Measurements from ENCODE around the gene ADCY5. TPM values are rescaled to one million over a fixed set of nuclear protein-coding genes. Genes with fewer than 3 reads are reported as not detected.

Gene ADCY5
- total RNA-seq, 1 donor from 2014 or later = not detected

DNA sequence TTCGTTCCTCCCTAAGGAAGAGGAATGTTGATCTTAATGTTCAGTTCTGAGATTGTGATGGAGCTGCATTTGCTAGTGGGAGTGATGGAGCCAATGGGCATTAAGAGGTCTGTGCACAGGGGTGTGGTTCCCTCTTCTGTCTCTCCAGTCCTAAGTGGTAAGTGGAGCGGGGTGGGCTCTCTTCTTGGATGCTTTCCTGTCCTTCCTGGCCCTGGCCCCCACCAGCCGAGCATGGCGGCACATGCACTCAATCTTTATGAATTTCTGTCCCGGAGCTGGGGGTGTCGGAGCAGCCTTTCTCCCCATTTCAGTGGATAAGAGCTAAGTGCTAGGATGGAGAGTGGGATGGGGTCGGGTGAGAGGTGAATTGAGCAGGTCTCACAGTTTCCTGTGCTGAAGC lies 37.6 kb upstream of the ADCY5 start:
- Histone ChIP-seq H3K4me3 (ENCODE audit: low read depth, low read length) (no peak overlapping the region), H3K36me3 (ENCODE audit: control insufficient read depth, insufficient read depth, low read length) (no peaks in the 10 kb centered on the region), H3K27me3 (ENCODE audit: control insufficient read depth, insufficient read depth, low read length) (no peaks in the 10 kb centered on the region)
- DNase-seq (ENCODE audit: low read depth) (no peak), FAIRE-seq (no peak)
- TF ChIP-seq CTCF (IDR thresholded peaks at IDR 0.05; ENCODE audit: insufficient read depth, low read length, severe bottlenecking) = no peak

GRCh38 chr3:123485551-123485950 lies 36.7 kb upstream of the ADCY5 start:
- H3K4me3 ChIP-seq (ENCODE audit: low read depth, low read length) = no peak overlapping the region
- no peaks in the 10 kb centered on the region for H3K36me3 ChIP-seq (ENCODE audit: control insufficient read depth, insufficient read depth, low read length)
- TF ChIP-seq CTCF (IDR thresholded peaks at IDR 0.05; ENCODE audit: insufficient read depth, low read length, severe bottlenecking) = no peak
- no peaks in the 10 kb centered on the region for H3K27me3 ChIP-seq (ENCODE audit: control insufficient read depth, insufficient read depth, low read length)
- no peak for FAIRE-seq
- DNase-seq (ENCODE audit: low read depth) = no peak

DNA sequence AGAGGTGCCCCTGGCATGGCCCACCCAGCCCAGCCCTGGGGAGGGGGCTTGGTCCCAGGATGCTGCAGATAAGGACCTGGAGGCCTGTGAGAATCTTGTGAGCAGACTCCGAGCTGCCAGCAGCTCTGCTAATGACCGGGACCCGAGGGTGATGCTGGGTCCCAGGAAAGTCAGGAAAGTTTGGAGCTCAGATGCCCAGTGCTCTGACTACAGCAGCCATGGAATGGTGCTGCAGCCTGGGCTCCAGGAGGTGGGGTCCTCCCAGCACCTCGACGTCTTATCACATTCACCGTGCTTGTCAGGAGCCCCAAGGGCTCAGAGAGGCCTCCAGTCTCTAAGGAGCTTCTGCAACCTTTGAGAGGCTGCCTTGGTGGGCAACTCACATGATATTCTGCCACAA lies 34.3 kb upstream of the ADCY5 start:
- no peaks in the 10 kb centered on the region for H3K36me3 ChIP-seq (ENCODE audit: control insufficient read depth, insufficient read depth, low read length)
- DNase-seq (ENCODE audit: low read depth) (no peak), FAIRE-seq (no peak)
- H3K4me3 ChIP-seq (ENCODE audit: low read depth, low read length) = no peak overlapping the region
- peaks cover 1% of the 10 kb centered on the region for H3K27me3 ChIP-seq (ENCODE audit: control insufficient read depth, insufficient read depth, low read length)
- TF ChIP-seq CTCF (IDR thresholded peaks at IDR 0.05; ENCODE audit: insufficient read depth, low read length, severe bottlenecking) = no peak

- no peak for TF ChIP-seq CTCF (IDR thresholded peaks at IDR 0.05; ENCODE audit: insufficient read depth, low read length, severe bottlenecking)
- DNase-seq (ENCODE audit: low read depth) (peak; percentile 37), FAIRE-seq (no peak)
- peaks cover 4% of the 10 kb centered on the region for H3K27me3 ChIP-seq (ENCODE audit: control insufficient read depth, insufficient read depth, low read length)
- no peak overlapping the region for H3K4me3 ChIP-seq (ENCODE audit: low read depth, low read length)
- H3K36me3 ChIP-seq (ENCODE audit: control insufficient read depth, insufficient read depth, low read length) = no peaks in the 10 kb centered on the region
These were observed 33.0 kb upstream of the ADCY5 start for GRCh38 chr3:123481722-123482457.

DNA sequence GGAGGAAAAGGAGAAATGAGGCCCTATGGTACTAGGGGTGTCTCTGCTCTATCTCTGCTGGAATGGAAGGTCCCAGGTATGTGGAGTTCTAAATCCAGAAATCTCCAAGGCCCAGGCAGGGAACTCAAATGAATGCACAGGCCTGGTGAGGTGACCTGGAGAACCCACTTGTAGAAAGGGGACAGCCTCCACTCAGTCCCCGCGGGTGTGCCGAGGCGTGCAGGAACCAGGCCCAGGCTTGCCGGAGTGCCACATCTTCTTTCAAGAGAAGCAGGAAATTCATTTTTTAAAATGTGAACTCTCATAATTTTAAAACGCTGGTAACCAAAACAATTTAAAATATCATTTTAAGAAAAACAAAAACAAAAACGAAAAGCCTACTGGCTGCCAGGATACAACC lies 32.2 kb upstream of the ADCY5 start:
- DNase-seq (ENCODE audit: low read depth) (peak; percentile 10), FAIRE-seq (no peak)
- no peak overlapping the region for H3K4me3 ChIP-seq (ENCODE audit: low read depth, low read length)
- H3K36me3 ChIP-seq (ENCODE audit: control insufficient read depth, insufficient read depth, low read length) = no peaks in the 10 kb centered on the region
- H3K27me3 ChIP-seq (ENCODE audit: control insufficient read depth, insufficient read depth, low read length) = peaks cover 4% of the 10 kb centered on the region
- TF ChIP-seq CTCF (IDR thresholded peaks at IDR 0.05; ENCODE audit: insufficient read depth, low read length, severe bottlenecking) = no peak

GRCh38 chr3:123480428-123480827 lies 31.5 kb upstream of the ADCY5 start:
- TF ChIP-seq CTCF (IDR thresholded peaks at IDR 0.05; ENCODE audit: insufficient read depth, low read length, severe bottlenecking) = no peak
- peaks cover 5% of the 10 kb centered on the region for H3K27me3 ChIP-seq (ENCODE audit: control insufficient read depth, insufficient read depth, low read length)
- FAIRE-seq (peak; percentile 70), DNase-seq (ENCODE audit: low read depth) (no peak)
- H3K4me3 ChIP-seq (ENCODE audit: low read depth, low read length) = no peak overlapping the region
- no peaks in the 10 kb centered on the region for H3K36me3 ChIP-seq (ENCODE audit: control insufficient read depth, insufficient read depth, low read length)

All from bronchial epithelial cell (primary cell).